Measurements from ENCODE around the gene KLRD1.

KLRD1 gene

DNA sequence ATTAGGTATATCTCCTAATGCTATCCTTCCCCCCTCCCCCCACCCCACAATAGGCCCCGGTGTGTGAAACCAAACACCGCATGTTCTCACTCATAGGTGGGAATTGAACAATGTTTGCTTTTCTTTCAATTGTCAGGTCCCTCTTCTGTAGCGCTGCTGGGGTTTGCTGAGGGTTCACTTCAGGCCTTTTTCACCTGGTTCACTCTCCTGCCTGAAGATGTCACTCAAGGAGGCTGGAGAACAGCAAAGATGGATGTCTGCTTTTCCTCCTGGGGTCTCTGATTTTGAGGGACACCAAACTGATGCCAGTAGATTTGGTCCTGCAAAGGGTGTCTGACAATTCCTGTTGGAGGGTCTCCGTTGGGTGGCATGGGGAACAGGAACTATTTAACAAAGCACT lies 46.4 kb downstream of the KLRD1 start:
- TF ChIP-seq, protein P1, sequence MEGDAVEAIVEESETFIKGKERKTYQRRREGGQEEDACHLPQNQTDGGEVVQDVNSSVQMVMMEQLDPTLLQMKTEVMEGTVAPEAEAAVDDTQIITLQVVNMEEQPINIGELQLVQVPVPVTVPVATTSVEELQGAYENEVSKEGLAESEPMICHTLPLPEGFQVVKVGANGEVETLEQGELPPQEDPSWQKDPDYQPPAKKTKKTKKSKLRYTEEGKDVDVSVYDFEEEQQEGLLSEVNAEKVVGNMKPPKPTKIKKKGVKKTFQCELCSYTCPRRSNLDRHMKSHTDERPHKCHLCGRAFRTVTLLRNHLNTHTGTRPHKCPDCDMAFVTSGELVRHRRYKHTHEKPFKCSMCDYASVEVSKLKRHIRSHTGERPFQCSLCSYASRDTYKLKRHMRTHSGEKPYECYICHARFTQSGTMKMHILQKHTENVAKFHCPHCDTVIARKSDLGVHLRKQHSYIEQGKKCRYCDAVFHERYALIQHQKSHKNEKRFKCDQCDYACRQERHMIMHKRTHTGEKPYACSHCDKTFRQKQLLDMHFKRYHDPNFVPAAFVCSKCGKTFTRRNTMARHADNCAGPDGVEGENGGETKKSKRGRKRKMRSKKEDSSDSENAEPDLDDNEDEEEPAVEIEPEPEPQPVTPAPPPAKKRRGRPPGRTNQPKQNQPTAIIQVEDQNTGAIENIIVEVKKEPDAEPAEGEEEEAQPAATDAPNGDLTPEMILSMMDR (IDR thresholded peaks at IDR 0.05; ENCODE audit: control insufficient read depth, insufficient read depth, low read depth, low read length, missing control alignments), result no peak
- DNase-seq (ENCODE audit: low read depth), result no peak
- H3K4me3 ChIP-seq (ENCODE audit: control insufficient read depth, low read depth, low read length), result no peak overlapping the region

DNA sequence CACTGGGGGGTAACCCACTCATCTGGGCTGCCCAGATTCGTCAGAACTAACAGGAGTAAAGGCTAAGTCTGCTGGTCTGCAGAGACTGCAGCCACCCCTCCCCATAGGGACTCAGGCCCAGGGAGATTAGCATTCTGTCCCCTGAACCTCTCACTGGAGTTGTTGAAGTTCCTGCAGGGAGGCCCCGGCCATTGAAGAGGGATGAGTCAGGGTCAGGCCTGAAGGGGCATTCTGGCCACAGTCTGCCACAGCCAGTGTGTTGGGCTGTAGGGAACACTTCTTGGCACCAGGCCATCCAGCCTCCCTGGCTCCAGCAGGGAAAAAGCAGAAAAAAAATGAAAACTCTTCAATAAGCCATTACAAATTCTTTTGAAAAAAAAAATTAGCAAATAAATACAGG lies 46.8 kb downstream of the KLRD1 start:
- H3K4me3 ChIP-seq (ENCODE audit: control insufficient read depth, low read depth, low read length), result no peak overlapping the region
- TF ChIP-seq, protein P1 (IDR thresholded peaks at IDR 0.05; ENCODE audit: control insufficient read depth, insufficient read depth, low read depth, low read length, missing control alignments), result no peak
- no peak for DNase-seq (ENCODE audit: low read depth)

DNA sequence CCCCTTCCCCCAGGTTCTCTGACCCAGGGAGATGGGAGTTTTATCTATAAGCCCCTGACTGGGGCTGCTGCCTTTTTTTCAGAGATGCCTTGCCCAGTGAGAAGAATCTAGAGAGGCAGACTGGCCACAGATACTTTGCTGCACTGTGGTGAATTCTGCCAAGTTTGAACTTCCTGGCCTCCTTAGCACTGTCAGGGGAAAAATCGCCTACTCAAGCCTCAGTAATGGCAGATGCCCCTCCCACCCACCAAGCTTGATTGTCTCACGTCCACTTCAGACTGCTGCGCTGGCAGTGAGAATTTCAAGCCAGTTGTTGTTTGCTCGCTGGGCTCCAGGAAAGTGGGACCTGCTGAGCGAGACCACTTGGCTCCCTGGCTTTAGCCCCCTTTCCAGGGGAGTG lies 50.5 kb downstream of the KLRD1 start:
- TF ChIP-seq, protein P1 (IDR thresholded peaks at IDR 0.05; ENCODE audit: control insufficient read depth, insufficient read depth, low read depth, low read length, missing control alignments), result no peak
- DNase-seq (ENCODE audit: low read depth), result no peak
- H3K4me3 ChIP-seq (ENCODE audit: control insufficient read depth, low read depth, low read length), result no peak overlapping the region

DNA sequence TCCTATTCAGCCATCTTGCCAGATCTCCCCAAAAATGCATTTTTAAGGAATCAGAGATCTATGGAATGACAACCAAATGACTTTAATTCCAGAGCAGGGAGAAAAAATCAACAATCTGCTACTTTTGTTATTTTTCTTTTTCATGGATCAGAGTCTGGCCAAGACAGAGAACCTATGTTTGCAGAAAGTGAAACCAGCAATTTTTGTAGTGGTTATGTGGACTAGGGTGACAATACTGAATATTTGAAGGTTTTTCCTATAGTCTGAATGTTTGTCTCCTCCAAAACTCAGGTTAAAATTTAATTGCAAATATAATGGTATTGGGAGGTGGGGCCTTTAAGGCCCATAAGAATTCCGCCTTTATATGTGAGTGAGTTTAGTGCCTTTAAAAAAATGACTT lies 51.3 kb downstream of the KLRD1 start:
- DNase-seq (ENCODE audit: low read depth), result no peak
- TF ChIP-seq, protein P1 (IDR thresholded peaks at IDR 0.05; ENCODE audit: control insufficient read depth, insufficient read depth, low read depth, low read length, missing control alignments), result no peak
- no peak overlapping the region for H3K4me3 ChIP-seq (ENCODE audit: control insufficient read depth, low read depth, low read length)

DNA sequence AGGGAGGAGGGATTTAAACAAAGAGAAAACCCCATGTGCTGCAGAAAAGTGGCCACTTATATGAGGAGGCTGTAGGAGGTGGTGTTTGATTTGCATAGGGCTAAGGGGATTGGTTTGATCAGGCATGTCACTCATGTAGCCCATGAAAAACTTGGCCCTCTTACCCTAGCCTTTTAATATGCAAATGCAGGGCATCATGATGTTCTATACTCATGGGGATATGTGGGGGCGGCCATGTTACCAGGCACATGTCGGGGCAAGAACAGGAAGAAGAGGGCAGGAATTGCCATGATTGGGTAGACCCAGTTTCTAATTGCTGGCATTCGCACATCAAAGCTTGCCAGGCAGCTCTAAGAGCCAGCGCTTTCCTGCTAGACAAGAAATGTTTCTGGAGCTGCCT lies 53.4 kb downstream of the KLRD1 start:
- H3K4me3 ChIP-seq (ENCODE audit: control insufficient read depth, low read depth, low read length), result no peak overlapping the region
- DNase-seq (ENCODE audit: low read depth), result no peak
- TF ChIP-seq, protein P1 (IDR thresholded peaks at IDR 0.05; ENCODE audit: control insufficient read depth, insufficient read depth, low read depth, low read length, missing control alignments), result no peak

DNA sequence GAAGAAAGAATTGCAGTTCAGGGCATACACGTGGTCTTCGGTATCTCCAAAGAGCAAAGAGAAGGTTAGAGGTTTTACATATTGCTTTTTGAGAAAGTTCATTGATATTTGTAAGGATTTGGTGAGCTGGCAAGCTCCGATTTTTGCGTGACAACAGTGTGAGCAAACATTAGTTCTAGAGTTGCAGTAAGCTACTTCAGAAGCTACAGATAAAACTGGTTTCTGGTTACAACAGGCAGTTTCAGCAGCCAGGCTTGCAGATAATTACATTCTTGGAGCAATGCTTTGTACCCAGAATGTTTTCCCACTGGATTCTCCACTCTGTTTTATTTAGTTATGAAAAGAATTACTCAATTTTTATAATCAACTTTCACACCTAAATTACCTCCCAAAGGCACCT lies 54.0 kb downstream of the KLRD1 start:
- no peak overlapping the region for H3K4me3 ChIP-seq (ENCODE audit: control insufficient read depth, low read depth, low read length)
- TF ChIP-seq, protein P1 (IDR thresholded peaks at IDR 0.05; ENCODE audit: control insufficient read depth, insufficient read depth, low read depth, low read length, missing control alignments), result no peak
- no peak for DNase-seq (ENCODE audit: low read depth)

DNA sequence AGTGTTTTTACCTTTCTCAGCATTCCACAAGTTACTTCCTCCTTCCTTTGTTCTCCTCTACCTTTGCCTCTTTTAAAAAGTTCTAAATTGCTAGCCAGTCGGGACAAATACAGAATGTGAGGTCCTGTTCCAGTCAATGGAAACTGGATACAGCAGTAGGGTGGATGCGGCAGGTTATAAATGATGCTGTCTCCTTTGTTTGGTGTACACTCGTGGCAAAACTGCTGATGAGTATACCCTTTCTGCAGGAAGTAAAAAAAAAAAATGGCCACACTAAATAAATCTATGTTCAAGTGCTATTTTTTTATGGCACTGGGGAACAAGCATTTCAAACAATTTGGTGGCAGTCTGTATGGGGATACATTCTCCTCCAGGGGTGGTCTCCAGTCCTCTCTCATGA lies 54.7 kb downstream of the KLRD1 start:
- TF ChIP-seq, protein P1 (IDR thresholded peaks at IDR 0.05; ENCODE audit: control insufficient read depth, insufficient read depth, low read depth, low read length, missing control alignments), result no peak
- DNase-seq (ENCODE audit: low read depth), result no peak
- no peak overlapping the region for H3K4me3 ChIP-seq (ENCODE audit: control insufficient read depth, low read depth, low read length)

Data from AG09309 (cell line).